PC-9 (cell line): ENCODE data around the gene NEK7. TPM values are rescaled to one million over a fixed set of nuclear protein-coding genes. Genes with fewer than 3 reads are reported as not detected.

ENCODE experiments used
- BruUV-seq: library from RNA; stranded (reverse); fragments of 400-500 nt; replicated peaks from 2 replicates; lab custom pipeline; 2021; lab: Mats Ljungman, UMichigan
- CTCF ChIA-PET: fragments of 300-600 bp; sonication (Branson Sonifier 250); formaldehyde crosslinking; loops from one replicate; lab custom pipeline; 2022; ENCODE audit warnings: antibody characterized with exemption; lab: Charles Lee
- POLR2A ChIA-PET: fragments of 300-600 bp; sonication (Branson Sonifier 250); formaldehyde crosslinking; loops from one replicate; lab custom pipeline; 2022; ENCODE audit warnings: antibody characterized with exemption; ENCODE audit not compliant: unreplicated experiment; lab: Charles Lee
- DNase-seq, 2 experiments: peaks; one replicate each; pipeline versions ENCODE4 v3.0.0 to v3.0.0-alpha.2; 2015 to 2022; ENCODE audit warnings: mixed read lengths in 1 of 2
- H2AFZ ChIP-seq: fragments of 200-600 bp; sonication (generic); 2 replicates; pipeline ENCODE4 v1.8.1; 2017; ENCODE audit warnings: antibody characterized with exemption
- H3F3A ChIP-seq: fragments of 200-600 bp; sonication (generic); 2 replicates; pipeline ENCODE4 v1.8.1; 2017; ENCODE audit warnings: antibody characterized with exemption, mild to moderate bottlenecking, low read depth; ENCODE audit not compliant: insufficient read depth
- H3K27ac ChIP-seq: fragments of 200-600 bp; sonication (generic); 2 replicates; pipeline ENCODE4 v1.6.1; 2016; ENCODE audit warnings: mixed run types
- H3K27me3 ChIP-seq: fragments of 200-600 bp; sonication (generic); 2 replicates; pipeline ENCODE4 v1.6.1; 2016; ENCODE audit warnings: low read depth, mixed run types; ENCODE audit not compliant: insufficient read depth
- H3K36me3 ChIP-seq: fragments of 200-600 bp; sonication (generic); 2 replicates; pipeline ENCODE4 v1.6.1; 2016; ENCODE audit warnings: low read depth, mixed run types
- H3K4me1 ChIP-seq: fragments of 200-600 bp; sonication (generic); replicated peaks from 2 replicates; pipeline ENCODE4 v1.6.1; 2016; ENCODE audit warnings: mixed run types; ENCODE audit not compliant: insufficient read depth
- H3K4me2 ChIP-seq: fragments of 200-600 bp; sonication (generic); 2 replicates; pipeline ENCODE4 v1.6.1; 2017; ENCODE audit warnings: mixed run types
- H3K4me3 ChIP-seq: fragments of 200-600 bp; sonication (generic); 2 replicates; pipeline ENCODE4 v1.6.1; 2016; ENCODE audit warnings: mixed run types
- H3K79me2 ChIP-seq: fragments of 200-600 bp; sonication (generic); 2 replicates; pipeline ENCODE4 v1.6.1; 2017; ENCODE audit warnings: low read depth, mixed run types
- H3K9me2 ChIP-seq: fragments of 200-600 bp; sonication (generic); 2 replicates; pipeline ENCODE4 v1.8.1; 2017; ENCODE audit warnings: mild to moderate bottlenecking; ENCODE audit not compliant: insufficient read depth
- H3K9me3 ChIP-seq: fragments of 200-600 bp; sonication (generic); 2 replicates; pipeline ENCODE4 v1.8.1; 2016; ENCODE audit warnings: low read depth; ENCODE audit not compliant: insufficient read depth
- H4K20me1 ChIP-seq: fragments of 200-600 bp; sonication (generic); 2 replicates; pipeline ENCODE4 v1.8.1; 2017; ENCODE audit not compliant: insufficient read depth
- EZH2 ChIP-seq: fragments of 200-600 bp; sonication (generic); IDR thresholded peaks from 2 replicates; pipeline ENCODE4 v1.8.0; 2017; ENCODE audit warnings: antibody characterized with exemption, low read depth
- intact Hi-C: fragments of 100-400 bp; cut with micrococcal nuclease; formaldehyde crosslinking; loops from one replicate; pipeline ENCODE4 v1.10.0; 2022; ENCODE audit not compliant: unreplicated experiment
- total RNA-seq: library from RNA; stranded (reverse); gene quantifications from 2 replicates; pipeline ENCODE4 v1.2.3, GENCODE V29; 2021
- TF ChIP-seq, protein P1 (sequence below): fragments of 200-600 bp; sonication (generic); conservative IDR thresholded peaks from 2 replicates; pipeline ENCODE4 v1.6.1; 2017; ENCODE audit warnings: mixed run types, antibody characterized with exemption, mild to moderate bottlenecking, moderate library complexity

NEK7 gene
- total RNA-seq, 1 experiment from 2014 or later = 67.4 TPM

GRCh38 chr1:198185146-198185545 is 28.3 kb downstream of the NEK7 start:
- no TSS peak for BruUV-seq
- Histone ChIP-seq H3K27ac (no peak overlapping the region), H3K9me3 (no peaks in the 10 kb centered on the region), H2AFZ (no peak overlapping the region), H3K36me3 (no peaks in the 10 kb centered on the region), H3F3A (no peaks in the 10 kb centered on the region), H4K20me1 (no peaks in the 10 kb centered on the region), H3K79me2 (peaks cover 89% of the 10 kb centered on the region), H3K4me1 (0 out of 2 replicates have a peak, but pooled peaks cover 6% of the 10 kb centered on the region), H3K27me3 (no peaks in the 10 kb centered on the region), H3K4me3 (no peak overlapping the region), H3K9me2 (no peaks in the 10 kb centered on the region), H3K4me2 (no peak overlapping the region)
- no peak for TF ChIP-seq EZH2
- TF ChIP-seq, protein P1, sequence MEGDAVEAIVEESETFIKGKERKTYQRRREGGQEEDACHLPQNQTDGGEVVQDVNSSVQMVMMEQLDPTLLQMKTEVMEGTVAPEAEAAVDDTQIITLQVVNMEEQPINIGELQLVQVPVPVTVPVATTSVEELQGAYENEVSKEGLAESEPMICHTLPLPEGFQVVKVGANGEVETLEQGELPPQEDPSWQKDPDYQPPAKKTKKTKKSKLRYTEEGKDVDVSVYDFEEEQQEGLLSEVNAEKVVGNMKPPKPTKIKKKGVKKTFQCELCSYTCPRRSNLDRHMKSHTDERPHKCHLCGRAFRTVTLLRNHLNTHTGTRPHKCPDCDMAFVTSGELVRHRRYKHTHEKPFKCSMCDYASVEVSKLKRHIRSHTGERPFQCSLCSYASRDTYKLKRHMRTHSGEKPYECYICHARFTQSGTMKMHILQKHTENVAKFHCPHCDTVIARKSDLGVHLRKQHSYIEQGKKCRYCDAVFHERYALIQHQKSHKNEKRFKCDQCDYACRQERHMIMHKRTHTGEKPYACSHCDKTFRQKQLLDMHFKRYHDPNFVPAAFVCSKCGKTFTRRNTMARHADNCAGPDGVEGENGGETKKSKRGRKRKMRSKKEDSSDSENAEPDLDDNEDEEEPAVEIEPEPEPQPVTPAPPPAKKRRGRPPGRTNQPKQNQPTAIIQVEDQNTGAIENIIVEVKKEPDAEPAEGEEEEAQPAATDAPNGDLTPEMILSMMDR = no peak
- intact Hi-C loops = loop anchor here (10.0 kb wide), 1 partner anchor 920 kb away; no protein-coding TSS in a partner anchor
- ChIA-PET CTCF (no interaction called here), POLR2A (no interaction called here)
- no peak for DNase-seq

GRCh38 chr1:198185759-198186158 is 29.0 kb downstream of the NEK7 start:
- Histone ChIP-seq H3K9me3 (no peaks in the 10 kb centered on the region), H3K27me3 (no peaks in the 10 kb centered on the region), H3K4me3 (no peak overlapping the region), H3K79me2 (peaks cover 89% of the 10 kb centered on the region), H3K9me2 (no peaks in the 10 kb centered on the region), H2AFZ (no peak overlapping the region), H3K27ac (no peak overlapping the region), H3K4me1 (0 out of 2 replicates have a peak, but pooled peaks cover 6% of the 10 kb centered on the region), H3K36me3 (no peaks in the 10 kb centered on the region), H4K20me1 (no peaks in the 10 kb centered on the region), H3F3A (no peaks in the 10 kb centered on the region), H3K4me2 (no peak overlapping the region)
- BruUV-seq = no TSS peak
- no peak for DNase-seq
- POLR2A ChIA-PET = interaction anchor here (0.6 kb wide), 1 partner anchor 59 kb away, joined by 13 read pairs; no protein-coding TSS in a partner anchor
- TF ChIP-seq, protein P1 = no peak
- TF ChIP-seq EZH2 = no peak
- CTCF ChIA-PET = no interaction called here
- intact Hi-C loops = loop anchor here (10.0 kb wide), 1 partner anchor 919 kb away; no protein-coding TSS in a partner anchor

- H3K4me2 ChIP-seq = no peak overlapping the region
- BruUV-seq = no TSS peak
- peaks cover 90% of the 10 kb centered on the region for H3K79me2 ChIP-seq
- no peak for TF ChIP-seq EZH2
- TF ChIP-seq, protein P1 = no peak
- no peaks in the 10 kb centered on the region for H3K9me2 ChIP-seq
- H3K4me3 ChIP-seq = no peak overlapping the region
- H3F3A ChIP-seq = no peaks in the 10 kb centered on the region
- H3K27me3 ChIP-seq = no peaks in the 10 kb centered on the region
- H3K27ac ChIP-seq = no peak overlapping the region
- DNase-seq = no peak
- intact Hi-C loops = loop anchor here (10.0 kb wide), 1 partner anchor 918 kb away; no protein-coding TSS in a partner anchor
- no peaks in the 10 kb centered on the region for H4K20me1 ChIP-seq
- no peak overlapping the region for H2AFZ ChIP-seq
- POLR2A ChIA-PET = interaction anchor here (0.5 to 0.9 kb wide), 2 partner anchors 15 to 29 kb away, joined by 3 to 9 read pairs; no protein-coding TSS in a partner anchor
- CTCF ChIA-PET = no interaction called here
- H3K4me1 ChIP-seq = 0 out of 2 replicates have a peak, but pooled peaks cover 6% of the 10 kb centered on the region
- H3K36me3 ChIP-seq = no peaks in the 10 kb centered on the region
- H3K9me3 ChIP-seq = no peaks in the 10 kb centered on the region
Measured at GRCh38 chr1:198186916-198187580, 30.2 kb downstream of the NEK7 start.
